ENCODE results near the gene PLEKHH3. TPM values are rescaled to one million over a fixed set of nuclear protein-coding genes. Genes with fewer than 3 reads are reported as not detected.

The PLEKHH3 gene
- 10 to 100 TPM; 10.8 to 19.5 (median 14.6) TPM for total RNA-seq
- polyA plus RNA-seq: 10 to 100 TPM in 2 of 3 donors, 1 to 10 TPM in 1; 9.4 to 16.0 (median 13.1) TPM
- long read RNA-seq, donor 1, partial matches to known transcripts: 0 of 2 reads
- long read RNA-seq, donor 1, other reads (novel, unspliced or antisense): 0 of 2 reads
- long read RNA-seq, donor 2, partial matches to known transcripts: 0 of 5 reads
- long read RNA-seq, donor 2, other reads (novel, unspliced or antisense): 0 of 5 reads

- peak within 1 kb of the TSS; percentile 58 to 96 (median 94) for H3K27ac ChIP-seq
- H3K4me1 ChIP-seq: peaks cover 52 to 99% (median 88%) of the 10 kb centered on the region in 6 donors
- WGBS, 5 donors: 0 to 1% (median 0%) methylated on average over 28 to 51 of the region's 51 CpGs
- H3K27me3 ChIP-seq (replicated peaks in 1 of 7): peaks cover 0 to 71% (median 39%) of the 10 kb centered on the region in 7 donors
- intact Hi-C loops (cut with DNase I; ENCODE audit: low total_unique reads): loop anchor here (5.0 kb wide), 1 partner anchor 69 kb away; the partner anchor contains the start of genes RETREG3 and TUBG1
- H3K36me3 ChIP-seq: peaks cover 0 to 21% (median 2%) of the 10 kb centered on the region in 6 donors
- H3K9me3 ChIP-seq: no peaks in the 10 kb centered on the region
- DNase-seq: peak; percentile 85
- TF ChIP-seq POLR2AphosphoS5 (IDR thresholded peaks at IDR 0.05): peak; percentile 27 to 81 (median 77)
- TF ChIP-seq POLR2A (IDR thresholded peaks at IDR 0.05): peak in 1 of 3 donors; percentile 13
- peak in 3 of 11 experiments; percentile 6 to 33 (median 10) for TF ChIP-seq CTCF (IDR thresholded peaks at IDR 0.05 in 8 of 11, conservative IDR thresholded peaks at IDR 0.05 in 3 of 11)
- H3K4me3 ChIP-seq: peak within 1 kb of the TSS; percentile 66 to 90 (median 76)
Measured at GRCh38 chr17:42676424-42677011, at the start of gene PLEKHH3. TSS of gene PLEKHH3 (minus strand) at chr17:42676994. CDS start at chr17:42676563, 431 bp downstream.

DNA sequence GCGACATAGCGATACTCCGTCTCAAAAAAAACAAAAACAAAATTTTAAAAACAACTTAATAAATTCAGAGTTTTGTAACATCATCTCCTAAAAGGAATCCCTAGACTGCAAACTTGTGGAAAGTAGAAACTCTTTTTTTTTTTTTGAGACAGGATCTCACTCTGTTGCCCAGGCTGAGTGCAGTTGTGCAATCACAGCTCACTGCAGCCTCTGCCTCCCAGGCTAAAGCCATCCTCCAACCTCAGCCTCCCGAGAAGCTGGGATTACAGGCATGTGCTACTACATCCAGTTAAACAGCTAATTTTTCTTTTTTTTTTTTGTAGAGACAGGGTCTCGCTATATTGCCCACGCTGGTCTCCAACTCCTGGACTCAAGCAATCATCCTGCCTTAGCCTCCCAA lies 48.3 kb upstream of the PLEKHH3 start:
- intact Hi-C loops (cut with DNase I; ENCODE audit: low total_unique reads): no loop called here
- peaks cover 0 to 100% (median 93%) of the 10 kb centered on the region in 6 donors for H3K36me3 ChIP-seq
- H3K27me3 ChIP-seq (replicated peaks in 1 of 7): no peaks in the 10 kb centered on the region
- WGBS, 5 donors: 96 to 99% (median 98%) methylated on average over 6 of the region's 6 CpGs
- no peak for TF ChIP-seq CTCF (IDR thresholded peaks at IDR 0.05 in 8 of 11, conservative IDR thresholded peaks at IDR 0.05 in 3 of 11)
- TF ChIP-seq POLR2A (IDR thresholded peaks at IDR 0.05): no peak
- no peak for TF ChIP-seq POLR2AphosphoS5 (IDR thresholded peaks at IDR 0.05)
- H3K27ac ChIP-seq: no peak overlapping the region
- peaks cover 0 to 4% (median 0%) of the 10 kb centered on the region in 6 donors for H3K4me1 ChIP-seq
- DNase-seq: no peak
- no peak overlapping the region for H3K4me3 ChIP-seq
- no peaks in the 10 kb centered on the region for H3K9me3 ChIP-seq

DNA sequence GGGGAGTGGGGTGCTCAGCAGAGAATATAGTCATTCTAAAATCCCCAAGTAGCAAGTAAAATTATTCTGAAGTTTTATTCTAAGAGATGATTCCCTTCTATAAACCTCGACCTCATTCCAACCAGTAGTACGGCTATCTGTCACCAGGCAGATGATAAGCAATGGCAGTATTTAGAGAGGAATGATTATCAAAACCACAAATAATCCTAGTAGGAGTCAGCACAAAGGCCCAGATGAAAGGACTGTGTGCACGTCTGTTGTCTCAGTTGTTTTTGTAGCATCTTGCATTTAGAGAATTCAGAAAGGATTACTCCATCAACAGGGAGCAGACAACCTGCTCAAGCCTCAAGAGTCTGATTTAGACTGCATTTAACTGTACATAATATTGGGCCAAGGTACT lies 46.8 kb upstream of the PLEKHH3 start:
- Histone ChIP-seq H3K36me3 (peaks cover 2 to 100% (median 96%) of the 10 kb centered on the region in 6 donors), H3K4me1 (peaks cover 0 to 4% (median 0%) of the 10 kb centered on the region in 6 donors), H3K27ac (no peak overlapping the region), H3K27me3 (replicated peaks in 1 of 7) (no peaks in the 10 kb centered on the region), H3K9me3 (no peaks in the 10 kb centered on the region), H3K4me3 (no peak overlapping the region)
- WGBS, 5 donors: 84 to 95% (median 91%) methylated on average over 3 of the region's 3 CpGs
- TF ChIP-seq POLR2A (IDR thresholded peaks at IDR 0.05) (no peak), CTCF (IDR thresholded peaks at IDR 0.05 in 8 of 11, conservative IDR thresholded peaks at IDR 0.05 in 3 of 11) (no peak)
- intact Hi-C loops (cut with DNase I; ENCODE audit: low total_unique reads): loop anchor here (5.0 kb wide), 1 partner anchor 39 kb away; the partner anchor contains the start of gene RAMP2
- no peak for DNase-seq

GRCh38 chr17:42720996-42721583 lies 44.3 kb upstream of the PLEKHH3 start:
- DNase-seq: no peak
- no peak overlapping the region for H3K27ac ChIP-seq
- no peaks in the 10 kb centered on the region for H3K9me3 ChIP-seq
- no peak overlapping the region for H3K4me3 ChIP-seq
- no peaks in the 10 kb centered on the region for H3K27me3 ChIP-seq (replicated peaks in 1 of 7)
- 11 to 31% (median 13%) methylated on average over 2 of the region's 2 CpGs for WGBS, 5 donors
- intact Hi-C loops (cut with DNase I; ENCODE audit: low total_unique reads): loop anchor here (5.0 kb wide), 1 partner anchor 41 kb away; the partner anchor contains the start of gene RAMP2
- H3K4me1 ChIP-seq: peaks cover 0 to 4% (median 0%) of the 10 kb centered on the region in 6 donors
- peaks cover 2 to 100% (median 96%) of the 10 kb centered on the region in 6 donors for H3K36me3 ChIP-seq
- no peak for TF ChIP-seq POLR2AphosphoS5 (IDR thresholded peaks at IDR 0.05)
- peak in 10 of 11 experiments; percentile 37 to 75 (median 68) for TF ChIP-seq CTCF (IDR thresholded peaks at IDR 0.05 in 8 of 11, conservative IDR thresholded peaks at IDR 0.05 in 3 of 11)

All from spleen (tissue), 13 donors.